ENCODE results near the gene SCFD2.
A peak's percentile ranks its signal among the peaks of the same experiment; 100 is the strongest.

SCFD2 gene

GRCh38 chr4:52979020-52979419 is 386.8 kb downstream of the SCFD2 start:
- no peak for FAIRE-seq

DNA sequence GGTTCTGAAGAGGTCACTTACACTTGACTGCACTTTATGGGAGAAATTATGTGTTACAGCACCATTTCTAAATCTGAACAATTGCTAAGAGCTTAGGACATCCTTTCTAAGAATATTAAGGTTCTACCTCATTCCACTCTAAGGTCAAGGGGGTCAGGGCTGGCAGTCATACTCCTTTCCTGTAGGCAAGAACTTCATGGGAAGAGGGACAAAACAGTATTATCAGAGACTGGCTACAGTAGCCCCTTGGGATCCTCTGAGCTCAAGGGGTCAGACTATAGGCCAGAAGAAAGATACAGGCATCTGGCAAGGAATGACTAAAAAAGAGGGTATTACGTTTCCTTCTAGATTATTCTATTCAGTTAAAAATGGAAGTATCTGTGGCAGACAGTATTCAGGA is 388.6 kb downstream of the SCFD2 start:
- FAIRE-seq, result no peak

GRCh38 chr4:52976523-52977230 is 389.2 kb downstream of the SCFD2 start:
- FAIRE-seq, result no peak

GRCh38 chr4:52968691-52969090 is 397.2 kb downstream of the SCFD2 start:
- FAIRE-seq, result no peak

GRCh38 chr4:52968241-52968640 is 397.6 kb downstream of the SCFD2 start:
- FAIRE-seq, result no peak

GRCh38 chr4:52966781-52967180 is 399.1 kb downstream of the SCFD2 start:
- no peak for FAIRE-seq

GRCh38 chr4:52966172-52966571 is 399.7 kb downstream of the SCFD2 start:
- no peak for FAIRE-seq

- FAIRE-seq, result no peak
These were observed 401.2 kb downstream of the SCFD2 start for GRCh38 chr4:52964561-52965101.

GRCh38 chr4:52964011-52964410 is 401.9 kb downstream of the SCFD2 start:
- no peak for FAIRE-seq

- no peak for FAIRE-seq
These were observed 403.1 kb downstream of the SCFD2 start for GRCh38 chr4:52962721-52963120.

DNA sequence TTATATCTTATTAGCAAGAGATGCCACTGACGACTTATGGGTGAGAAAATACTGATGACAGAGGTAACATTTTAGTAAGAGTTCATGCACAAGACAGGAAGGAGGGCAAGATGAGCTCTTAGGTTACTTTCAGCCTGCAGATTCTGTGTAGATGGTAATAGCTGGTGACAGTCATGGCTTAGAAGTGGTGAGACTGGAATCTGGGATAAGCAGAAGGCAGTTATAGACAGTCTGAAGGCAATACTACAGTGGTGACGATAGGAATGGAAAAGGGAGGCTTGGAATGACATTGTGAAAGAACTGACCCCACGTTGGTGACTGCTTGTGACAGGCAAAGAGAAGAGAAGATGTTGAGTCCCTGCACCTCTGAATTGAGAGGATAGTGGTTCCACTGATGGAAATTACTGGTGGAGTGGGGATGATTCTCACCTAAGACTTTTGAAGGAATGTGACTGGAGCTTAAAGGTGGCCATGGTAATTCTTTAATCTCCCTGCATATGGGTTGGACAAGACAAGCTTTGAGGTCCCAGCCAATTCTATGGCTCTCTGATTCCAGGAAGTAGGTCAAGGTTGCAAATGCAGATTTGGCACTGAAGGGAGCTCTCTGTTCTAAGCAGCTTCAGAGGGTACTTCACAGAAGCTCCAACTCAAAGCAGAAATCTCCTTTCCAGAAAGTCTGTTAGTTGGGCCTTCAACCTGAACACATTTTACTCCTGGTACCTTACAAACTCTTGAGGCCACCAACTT is 404.0 kb downstream of the SCFD2 start:
- FAIRE-seq, result no peak

GRCh38 chr4:52959541-52959940 is 406.3 kb downstream of the SCFD2 start:
- no peak for FAIRE-seq

- FAIRE-seq, result peak; percentile 5
These were observed 407.8 kb downstream of the SCFD2 start for GRCh38 chr4:52957835-52958631.

DNA sequence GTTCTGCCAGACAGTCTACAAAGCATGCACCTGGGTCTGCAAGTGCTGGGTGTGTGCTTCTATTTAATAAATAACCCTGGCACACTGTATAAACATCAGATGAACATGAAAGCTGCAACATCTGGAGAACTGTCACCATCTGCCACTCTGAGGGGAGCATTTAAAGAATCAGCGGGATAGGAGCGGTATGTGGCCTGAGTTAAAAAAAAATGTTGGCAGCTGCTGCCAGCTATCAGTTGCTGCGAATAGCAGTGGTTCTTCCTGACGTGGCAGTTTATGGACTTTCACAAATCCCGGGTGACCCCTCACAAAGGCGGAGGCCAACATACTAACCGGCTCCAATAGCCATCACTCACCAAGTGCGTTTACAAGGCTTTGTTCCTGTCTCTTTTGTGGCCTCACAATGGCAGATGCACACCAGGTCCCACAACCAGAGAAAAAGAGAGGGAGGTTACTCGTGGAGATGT is 408.6 kb downstream of the SCFD2 start:
- peak; percentile 21 for FAIRE-seq

DNA sequence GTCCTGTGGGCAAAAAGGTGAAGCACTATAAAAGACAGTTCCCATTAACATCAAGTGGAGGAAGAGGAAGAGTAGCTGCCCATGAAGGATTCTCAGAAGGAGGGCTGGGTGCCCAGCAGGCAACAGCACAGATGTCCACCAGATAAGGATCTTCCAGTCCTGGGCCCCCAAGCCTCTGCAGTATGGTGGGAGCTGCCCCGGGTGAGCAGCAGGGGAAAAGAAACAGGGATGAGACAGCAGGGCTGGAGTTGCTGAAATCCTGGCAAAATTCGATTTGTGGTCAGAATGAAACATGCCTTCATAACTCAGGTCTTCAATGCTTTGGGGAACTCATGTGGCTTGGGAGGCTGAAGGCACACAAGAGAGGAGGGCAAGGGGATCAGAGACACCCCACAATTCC is 409.2 kb downstream of the SCFD2 start:
- FAIRE-seq, result no peak

- FAIRE-seq, result no peak
These were observed 411.2 kb downstream of the SCFD2 start for GRCh38 chr4:52954560-52955170.

DNA sequence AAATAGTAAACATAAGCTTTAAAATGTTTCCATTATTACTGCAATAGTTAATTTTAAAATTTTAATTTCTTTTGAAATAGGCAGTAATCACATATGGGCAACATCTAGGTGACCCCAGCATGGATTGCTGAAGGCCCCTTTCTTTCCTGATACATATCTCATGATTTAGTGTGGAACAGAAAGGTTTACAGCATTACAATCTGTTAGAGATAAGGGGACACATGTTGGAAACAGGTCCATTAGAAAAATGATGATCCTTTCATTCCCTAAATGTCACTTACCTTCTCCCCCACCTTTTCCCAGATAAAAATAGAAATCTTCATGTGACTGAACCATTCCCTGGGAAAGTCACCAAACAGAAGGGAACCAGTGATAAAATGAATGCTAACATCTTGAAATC is 413.3 kb downstream of the SCFD2 start:
- FAIRE-seq, result no peak

DNA sequence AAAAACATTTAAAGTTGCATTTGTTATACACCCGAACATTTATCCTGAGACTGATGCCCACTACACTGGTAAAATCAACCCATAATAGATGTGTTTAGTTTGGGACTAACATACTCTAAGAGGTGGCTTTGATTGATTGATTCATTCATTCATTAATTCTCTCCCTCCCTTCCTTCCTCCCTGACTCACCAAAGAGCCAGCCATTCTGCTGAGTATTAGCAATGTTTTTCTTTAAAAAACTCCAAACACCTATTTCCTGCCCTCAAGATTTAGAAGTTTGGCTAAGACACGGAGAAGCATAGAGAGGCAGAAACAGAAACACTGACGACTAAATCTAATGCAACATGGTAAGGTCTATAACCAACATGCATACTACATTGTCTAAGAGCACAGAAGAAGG is 414.8 kb downstream of the SCFD2 start:
- FAIRE-seq, result no peak

DNA sequence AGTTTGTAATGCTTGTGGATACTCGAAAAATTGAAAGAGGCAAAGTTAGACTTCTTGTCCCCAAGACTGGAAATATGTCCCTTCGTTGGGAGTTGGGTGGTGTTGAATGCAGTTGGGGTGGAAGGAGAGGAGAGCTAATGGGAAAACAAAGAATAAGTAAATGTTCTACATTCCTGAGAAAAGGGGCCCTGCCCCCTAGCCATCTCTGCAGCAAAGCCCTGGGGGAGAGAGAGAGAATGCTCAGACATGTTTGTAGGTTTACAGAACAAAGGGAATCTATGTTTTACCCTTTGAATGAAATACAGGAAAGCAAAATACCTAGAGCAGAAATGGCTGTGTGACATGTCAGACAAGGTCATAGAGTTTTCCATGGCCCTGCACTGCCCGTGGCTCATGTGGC is 415.6 kb downstream of the SCFD2 start:
- FAIRE-seq, result no peak

DNA sequence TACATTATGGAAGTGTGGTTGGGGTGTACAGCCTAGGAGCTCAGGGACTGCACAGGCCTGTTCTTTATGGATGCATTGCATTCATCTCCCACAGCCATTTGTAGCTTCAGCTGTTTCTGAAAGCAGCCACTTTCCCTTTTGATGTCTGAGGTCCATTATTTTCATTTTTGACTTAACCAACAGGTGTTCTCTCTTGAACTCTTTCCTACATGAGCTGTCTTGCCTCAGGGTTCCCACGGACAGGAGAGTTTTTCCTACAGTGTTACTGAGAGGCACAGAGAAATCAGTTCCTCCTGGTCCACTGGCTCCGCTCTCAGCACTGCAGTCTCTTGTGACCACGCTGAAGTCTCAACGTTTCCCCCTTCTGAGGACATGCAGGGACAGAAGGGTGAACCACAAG is 416.5 kb downstream of the SCFD2 start:
- no peak for FAIRE-seq

DNA sequence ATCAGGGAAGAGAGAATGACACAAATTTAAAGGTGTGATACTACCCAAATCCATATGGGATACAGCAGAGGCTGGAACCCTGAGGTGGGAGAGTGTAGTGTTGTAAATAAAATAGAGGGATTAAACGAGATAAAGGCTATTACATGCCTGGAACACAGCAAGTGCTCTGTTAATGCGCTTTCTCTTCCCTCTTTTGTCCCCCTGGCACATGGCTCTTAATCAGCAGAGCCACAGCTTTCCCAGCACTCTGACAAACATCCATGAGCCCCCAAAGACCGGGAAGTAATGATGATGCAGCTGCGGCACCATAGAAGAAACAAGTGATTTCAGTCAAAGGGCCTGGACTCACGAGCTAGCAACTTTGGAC is 417.8 kb downstream of the SCFD2 start:
- FAIRE-seq, result no peak

DNA sequence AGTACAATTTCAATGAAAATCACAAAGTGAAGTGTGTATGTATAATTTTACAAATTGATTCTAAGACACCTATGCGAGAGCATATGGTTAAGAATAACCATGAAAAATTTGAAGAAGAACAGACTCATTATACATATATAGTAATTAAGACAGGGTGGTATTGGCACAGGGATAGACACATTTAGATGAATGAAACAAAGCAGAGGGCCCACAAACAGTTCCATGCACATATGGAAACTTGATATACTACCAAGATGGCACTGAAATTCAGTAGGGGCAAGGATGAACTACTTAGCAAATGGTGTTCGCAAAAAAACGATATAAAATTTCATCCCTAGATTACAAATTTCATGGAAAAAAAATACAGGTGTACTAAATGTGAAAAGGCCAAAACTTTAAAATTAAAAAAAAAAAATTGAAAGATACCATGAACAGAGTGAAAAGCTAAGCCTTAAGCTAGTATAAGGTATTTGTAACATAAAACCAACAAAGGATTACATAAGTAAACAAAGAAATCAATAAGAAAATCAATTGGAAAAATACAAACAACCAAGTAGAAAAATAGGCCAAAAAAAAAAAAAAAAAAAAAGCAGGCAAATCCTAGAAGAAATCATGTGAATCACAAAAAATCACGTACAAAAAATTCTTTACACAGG is 418.3 kb downstream of the SCFD2 start:
- FAIRE-seq, result peak; percentile 70

All from islet of Langerhans (tissue), 1 donor.